HepG2 (cell line): Measurements from ENCODE around the gene TM4SF5. TPM values are rescaled to one million over a fixed set of nuclear protein-coding genes. Genes with fewer than 3 reads are reported as not detected.

Experiments used
- CBX5 ChIP-seq: sonication (generic); formaldehyde crosslinking; IDR thresholded peaks from 2 replicates; pipeline ENCODE4 v1.4.0; 2020; ENCODE audit warnings: missing genetic modification reagents, borderline replicate concordance
- HOXD1 ChIP-seq: sonication (generic); formaldehyde crosslinking; IDR thresholded peaks from 2 replicates; pipeline ENCODE4 v1.5.0; 2020; ENCODE audit warnings: missing genetic modification reagents
- MIER3 ChIP-seq: IDR thresholded peaks from 2 replicates; pipeline ENCODE4 v1.6.1; 2016; ENCODE audit warnings: missing compliant biosample characterization, borderline replicate concordance
- PAF1 ChIP-seq: IDR thresholded peaks from 2 replicates; pipeline ENCODE4 v1.6.1; 2016; ENCODE audit warnings: missing genetic modification reagents, missing compliant biosample characterization
- ZFYVE20 ChIP-seq: sonication (generic); formaldehyde crosslinking; IDR thresholded peaks from 2 replicates; pipeline ENCODE4 v1.8.0; 2023; ENCODE audit warnings: low read depth, mild to moderate bottlenecking, moderate library complexity, missing genetic modification reagents, borderline replicate concordance
- ZNF331 ChIP-seq: sonication (generic); formaldehyde crosslinking; IDR thresholded peaks from 2 replicates; pipeline ENCODE4 v1.4.0; 2020; ENCODE audit warnings: missing genetic modification reagents
- ZNF383 ChIP-seq: sonication (generic); formaldehyde crosslinking; IDR thresholded peaks from 2 replicates; pipeline ENCODE4 v1.4.0; 2020; ENCODE audit warnings: missing genetic modification reagents, mild to moderate bottlenecking, borderline replicate concordance
- ZNF558 ChIP-seq: sonication (generic); formaldehyde crosslinking; IDR thresholded peaks from 2 replicates; pipeline ENCODE4 v1.9.0; 2022; ENCODE audit warnings: mild to moderate bottlenecking, missing genetic modification reagents, borderline replicate concordance
- ZNF598 ChIP-seq: sonication (generic); formaldehyde crosslinking; IDR thresholded peaks from 2 replicates; pipeline ENCODE4 v1.5.1; 2020; ENCODE audit warnings: mild to moderate bottlenecking, missing genetic modification reagents, borderline replicate concordance
- ZNF878 ChIP-seq: sonication (generic); formaldehyde crosslinking; IDR thresholded peaks from 2 replicates; pipeline ENCODE4 v1.8.1; 2023; ENCODE audit warnings: mild to moderate bottlenecking, missing genetic modification reagents, moderate library complexity
- polyA plus RNA-seq, 8 experiments: library from polyadenylated mRNA; depleted of rRNA in 3 of 8; stranded (reverse) in 7 of 8; unstranded in 1 of 8; fragments of >200 nt; fragmentation: Illumina TruSeq in 4 of 8; extraction: Trizol in 4 of 8; gene quantifications; 2 replicates each; pipeline versions ENCODE4 v1.2.1 to v1.2.3, GENCODE V29; 2011 to 2016; ENCODE audit warnings: low read depth in 4 of 8, missing spikeins in 1 of 8, mixed read lengths in 1 of 8; ENCODE audit not compliant: insufficient read depth in 1 of 8
- total RNA-seq, 5 experiments: library from RNA; depleted of rRNA; stranded (reverse); fragments of >200 nt; fragmentation: Illumina TruSeq; extraction: Trizol; gene quantifications; 2 replicates each; pipeline ENCODE4 v1.2.3, GENCODE V29; 2016; ENCODE audit warnings: low read depth in 1 of 5
- TF ChIP-seq, protein P1 (sequence below): sonication (generic); formaldehyde crosslinking; IDR thresholded peaks from 2 replicates; pipeline ENCODE4 v1.4.0; 2020; ENCODE audit warnings: missing genetic modification reagents, borderline replicate concordance
- TF ChIP-seq, protein P2 (sequence below): sonication (generic); formaldehyde crosslinking; IDR thresholded peaks from 2 replicates; pipeline ENCODE4 v1.4.0; 2020; ENCODE audit warnings: missing genetic modification reagents
- TF ChIP-seq, protein P3 (sequence below): sonication (generic); formaldehyde crosslinking; IDR thresholded peaks from 2 replicates; pipeline ENCODE4 v1.5.0; 2020; ENCODE audit warnings: mild to moderate bottlenecking, missing genetic modification reagents
- TF ChIP-seq, protein P4 (sequence below): sonication (generic); formaldehyde crosslinking; IDR thresholded peaks from 2 replicates; pipeline ENCODE4 v1.4.0; 2020; ENCODE audit warnings: missing genetic modification reagents, borderline replicate concordance
- TF ChIP-seq, protein P5 (sequence below): sonication (generic); formaldehyde crosslinking; IDR thresholded peaks from 2 replicates; pipeline ENCODE4 v1.4.0; 2020; ENCODE audit warnings: low read depth, missing genetic modification reagents

Gene TM4SF5
- total and polyA plus RNA-seq, 2 of the 13 experiments (the other 11 are each of a cell fraction or from before 2014, with no cell fraction given), result 30.1 to 126 TPM

DNA sequence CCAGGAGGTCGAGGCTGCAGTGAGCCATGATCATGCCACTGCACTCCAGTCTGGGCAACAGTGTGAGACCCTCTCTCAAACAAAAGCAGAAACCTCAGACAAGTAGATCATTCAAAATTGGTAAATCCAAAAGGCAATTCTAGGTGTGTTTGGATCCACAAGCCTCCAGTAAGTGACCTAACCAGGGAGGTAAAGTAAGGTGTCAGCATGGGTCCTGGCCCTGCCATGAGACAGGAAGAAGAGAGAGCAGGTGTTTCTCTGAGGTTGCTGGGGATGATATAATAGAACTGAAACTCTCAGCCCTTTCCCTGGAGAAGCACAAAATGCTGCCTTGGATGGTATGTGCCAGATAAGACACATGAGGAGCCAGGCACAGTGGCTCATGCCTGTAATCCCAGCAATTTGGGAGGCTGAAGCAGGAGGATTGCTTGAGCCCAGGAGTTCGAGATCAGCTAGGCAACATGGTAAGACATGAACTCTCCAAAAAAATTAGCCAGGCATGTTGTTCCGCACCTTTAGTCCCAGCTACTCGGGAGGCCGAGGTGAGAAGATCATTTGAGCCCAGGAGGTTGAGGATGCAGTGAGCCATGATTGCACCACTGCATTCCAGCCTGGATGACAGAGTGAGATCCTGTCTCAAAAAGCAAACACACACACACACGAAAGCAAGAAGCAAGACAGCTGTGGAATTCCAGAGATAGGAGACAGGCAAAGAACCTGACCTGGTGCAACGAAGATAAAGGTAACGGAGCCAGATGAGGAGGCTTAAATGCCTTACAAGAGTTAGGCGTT, 6.5 kb downstream of the TM4SF5 start (continued):
- TF ChIP-seq, protein P1, sequence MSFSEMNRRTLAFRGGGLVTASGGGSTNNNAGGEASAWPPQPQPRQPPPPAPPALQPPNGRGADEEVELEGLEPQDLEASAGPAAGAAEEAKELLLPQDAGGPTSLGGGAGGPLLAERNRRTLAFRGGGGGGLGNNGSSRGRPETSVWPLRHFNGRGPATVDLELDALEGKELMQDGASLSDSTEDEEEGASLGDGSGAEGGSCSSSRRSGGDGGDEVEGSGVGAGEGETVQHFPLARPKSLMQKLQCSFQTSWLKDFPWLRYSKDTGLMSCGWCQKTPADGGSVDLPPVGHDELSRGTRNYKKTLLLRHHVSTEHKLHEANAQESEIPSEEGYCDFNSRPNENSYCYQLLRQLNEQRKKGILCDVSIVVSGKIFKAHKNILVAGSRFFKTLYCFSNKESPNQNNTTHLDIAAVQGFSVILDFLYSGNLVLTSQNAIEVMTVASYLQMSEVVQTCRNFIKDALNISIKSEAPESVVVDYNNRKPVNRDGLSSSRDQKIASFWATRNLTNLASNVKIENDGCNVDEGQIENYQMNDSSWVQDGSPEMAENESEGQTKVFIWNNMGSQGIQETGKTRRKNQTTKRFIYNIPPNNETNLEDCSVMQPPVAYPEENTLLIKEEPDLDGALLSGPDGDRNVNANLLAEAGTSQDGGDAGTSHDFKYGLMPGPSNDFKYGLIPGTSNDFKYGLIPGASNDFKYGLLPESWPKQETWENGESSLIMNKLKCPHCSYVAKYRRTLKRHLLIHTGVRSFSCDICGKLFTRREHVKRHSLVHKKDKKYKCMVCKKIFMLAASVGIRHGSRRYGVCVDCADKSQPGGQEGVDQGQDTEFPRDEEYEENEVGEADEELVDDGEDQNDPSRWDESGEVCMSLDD (CRISPR knock-in tag), result no peak
- TF ChIP-seq ZNF331 (CRISPR knock-in tag) (peak; percentile 77; the same call in 1 of the 2 replicates), ZNF558 (CRISPR knock-in tag) (no peak), ZNF383 (CRISPR knock-in tag) (no peak), HOXD1 (no peak; the same call in 1 of the 2 replicates), CBX5 (peak; percentile 79), ZNF878 (CRISPR knock-in tag) (0 out of 2 replicates have a peak, but pooled peaks have one; percentile 40), ZNF598 (CRISPR knock-in tag) (0 out of 2 replicates have a peak, but pooled peaks have one; percentile 13), PAF1 (peak; percentile 46; the same call in 1 of the 2 replicates), MIER3 (CRISPR knock-in tag) (peak; percentile 78; the same call in 1 of the 2 replicates), ZFYVE20 (CRISPR knock-in tag) (no peak)
- TF ChIP-seq, protein P2, sequence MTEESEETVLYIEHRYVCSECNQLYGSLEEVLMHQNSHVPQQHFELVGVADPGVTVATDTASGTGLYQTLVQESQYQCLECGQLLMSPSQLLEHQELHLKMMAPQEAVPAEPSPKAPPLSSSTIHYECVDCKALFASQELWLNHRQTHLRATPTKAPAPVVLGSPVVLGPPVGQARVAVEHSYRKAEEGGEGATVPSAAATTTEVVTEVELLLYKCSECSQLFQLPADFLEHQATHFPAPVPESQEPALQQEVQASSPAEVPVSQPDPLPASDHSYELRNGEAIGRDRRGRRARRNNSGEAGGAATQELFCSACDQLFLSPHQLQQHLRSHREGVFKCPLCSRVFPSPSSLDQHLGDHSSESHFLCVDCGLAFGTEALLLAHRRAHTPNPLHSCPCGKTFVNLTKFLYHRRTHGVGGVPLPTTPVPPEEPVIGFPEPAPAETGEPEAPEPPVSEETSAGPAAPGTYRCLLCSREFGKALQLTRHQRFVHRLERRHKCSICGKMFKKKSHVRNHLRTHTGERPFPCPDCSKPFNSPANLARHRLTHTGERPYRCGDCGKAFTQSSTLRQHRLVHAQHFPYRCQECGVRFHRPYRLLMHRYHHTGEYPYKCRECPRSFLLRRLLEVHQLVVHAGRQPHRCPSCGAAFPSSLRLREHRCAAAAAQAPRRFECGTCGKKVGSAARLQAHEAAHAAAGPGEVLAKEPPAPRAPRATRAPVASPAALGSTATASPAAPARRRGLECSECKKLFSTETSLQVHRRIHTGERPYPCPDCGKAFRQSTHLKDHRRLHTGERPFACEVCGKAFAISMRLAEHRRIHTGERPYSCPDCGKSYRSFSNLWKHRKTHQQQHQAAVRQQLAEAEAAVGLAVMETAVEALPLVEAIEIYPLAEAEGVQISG, result peak; percentile 69
- TF ChIP-seq, protein P3, sequence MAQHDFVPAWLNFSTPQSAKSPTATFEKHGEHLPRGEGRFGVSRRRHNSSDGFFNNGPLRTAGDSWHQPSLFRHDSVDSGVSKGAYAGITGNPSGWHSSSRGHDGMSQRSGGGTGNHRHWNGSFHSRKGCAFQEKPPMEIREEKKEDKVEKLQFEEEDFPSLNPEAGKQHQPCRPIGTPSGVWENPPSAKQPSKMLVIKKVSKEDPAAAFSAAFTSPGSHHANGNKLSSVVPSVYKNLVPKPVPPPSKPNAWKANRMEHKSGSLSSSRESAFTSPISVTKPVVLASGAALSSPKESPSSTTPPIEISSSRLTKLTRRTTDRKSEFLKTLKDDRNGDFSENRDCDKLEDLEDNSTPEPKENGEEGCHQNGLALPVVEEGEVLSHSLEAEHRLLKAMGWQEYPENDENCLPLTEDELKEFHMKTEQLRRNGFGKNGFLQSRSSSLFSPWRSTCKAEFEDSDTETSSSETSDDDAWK (CRISPR knock-in tag), result no peak
- TF ChIP-seq, protein P4, sequence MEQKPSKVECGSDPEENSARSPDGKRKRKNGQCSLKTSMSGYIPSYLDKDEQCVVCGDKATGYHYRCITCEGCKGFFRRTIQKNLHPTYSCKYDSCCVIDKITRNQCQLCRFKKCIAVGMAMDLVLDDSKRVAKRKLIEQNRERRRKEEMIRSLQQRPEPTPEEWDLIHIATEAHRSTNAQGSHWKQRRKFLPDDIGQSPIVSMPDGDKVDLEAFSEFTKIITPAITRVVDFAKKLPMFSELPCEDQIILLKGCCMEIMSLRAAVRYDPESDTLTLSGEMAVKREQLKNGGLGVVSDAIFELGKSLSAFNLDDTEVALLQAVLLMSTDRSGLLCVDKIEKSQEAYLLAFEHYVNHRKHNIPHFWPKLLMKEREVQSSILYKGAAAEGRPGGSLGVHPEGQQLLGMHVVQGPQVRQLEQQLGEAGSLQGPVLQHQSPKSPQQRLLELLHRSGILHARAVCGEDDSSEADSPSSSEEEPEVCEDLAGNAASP (CRISPR knock-in tag), result 0 out of 2 replicates have a peak, but pooled peaks have one; percentile 62
- TF ChIP-seq, protein P5, sequence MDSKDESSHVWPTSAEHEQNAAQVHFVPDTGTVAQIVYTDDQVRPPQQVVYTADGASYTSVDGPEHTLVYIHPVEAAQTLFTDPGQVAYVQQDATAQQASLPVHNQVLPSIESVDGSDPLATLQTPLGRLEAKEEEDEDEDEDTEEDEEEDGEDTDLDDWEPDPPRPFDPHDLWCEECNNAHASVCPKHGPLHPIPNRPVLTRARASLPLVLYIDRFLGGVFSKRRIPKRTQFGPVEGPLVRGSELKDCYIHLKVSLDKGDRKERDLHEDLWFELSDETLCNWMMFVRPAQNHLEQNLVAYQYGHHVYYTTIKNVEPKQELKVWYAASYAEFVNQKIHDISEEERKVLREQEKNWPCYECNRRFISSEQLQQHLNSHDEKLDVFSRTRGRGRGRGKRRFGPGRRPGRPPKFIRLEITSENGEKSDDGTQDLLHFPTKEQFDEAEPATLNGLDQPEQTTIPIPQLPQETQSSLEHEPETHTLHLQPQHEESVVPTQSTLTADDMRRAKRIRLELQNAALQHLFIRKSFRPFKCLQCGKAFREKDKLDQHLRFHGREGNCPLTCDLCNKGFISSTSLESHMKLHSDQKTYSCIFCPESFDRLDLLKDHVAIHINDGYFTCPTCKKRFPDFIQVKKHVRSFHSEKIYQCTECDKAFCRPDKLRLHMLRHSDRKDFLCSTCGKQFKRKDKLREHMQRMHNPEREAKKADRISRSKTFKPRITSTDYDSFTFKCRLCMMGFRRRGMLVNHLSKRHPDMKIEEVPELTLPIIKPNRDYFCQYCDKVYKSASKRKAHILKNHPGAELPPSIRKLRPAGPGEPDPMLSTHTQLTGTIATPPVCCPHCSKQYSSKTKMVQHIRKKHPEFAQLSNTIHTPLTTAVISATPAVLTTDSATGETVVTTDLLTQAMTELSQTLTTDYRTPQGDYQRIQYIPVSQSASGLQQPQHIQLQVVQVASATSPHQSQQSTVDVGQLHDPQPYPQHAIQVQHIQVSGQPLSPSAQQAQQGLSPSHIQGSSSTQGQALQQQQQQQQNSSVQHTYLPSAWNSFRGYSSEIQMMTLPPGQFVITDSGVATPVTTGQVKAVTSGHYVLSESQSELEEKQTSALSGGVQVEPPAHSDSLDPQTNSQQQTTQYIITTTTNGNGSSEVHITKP (CRISPR knock-in tag), result peak; percentile 76
